Stimulated activated CD4-positive, alpha-beta T cell treated with anti-CD3 and anti-CD28 coated beads, Interleukin-4, amount 100 ng/mL, for 24 hours (primary cell): ENCODE measurements around the gene ADAMTSL3.

ENCODE experiments used
- DNase-seq: peaks from one replicate; pipeline ENCODE4 v3.0.0-alpha.2; 2020

Gene ADAMTSL3

GRCh38 chr15:83844742-83845141 lies 190.8 kb downstream of the ADAMTSL3 start:
- no peak for DNase-seq

- DNase-seq, result no peak
These were observed 191.3 kb downstream of the ADAMTSL3 start for GRCh38 chr15:83845230-83845629.

GRCh38 chr15:83846847-83847246 lies 192.9 kb downstream of the ADAMTSL3 start:
- no peak for DNase-seq

- DNase-seq, result no peak
These were observed 194.6 kb downstream of the ADAMTSL3 start for GRCh38 chr15:83848315-83849050.

- no peak for DNase-seq
These were observed 196.1 kb downstream of the ADAMTSL3 start for GRCh38 chr15:83850015-83850414.

GRCh38 chr15:83850501-83851245 lies 196.8 kb downstream of the ADAMTSL3 start:
- DNase-seq, result no peak

- no peak for DNase-seq
These were observed 199.3 kb downstream of the ADAMTSL3 start for GRCh38 chr15:83853232-83853631.

GRCh38 chr15:83854321-83854720 lies 200.4 kb downstream of the ADAMTSL3 start:
- no peak for DNase-seq

GRCh38 chr15:83854950-83855707 lies 201.2 kb downstream of the ADAMTSL3 start:
- DNase-seq, result no peak

- no peak for DNase-seq
These were observed 202.0 kb downstream of the ADAMTSL3 start for GRCh38 chr15:83855956-83856355.

- no peak for DNase-seq
These were observed 205.0 kb downstream of the ADAMTSL3 start for GRCh38 chr15:83858820-83859505.

GRCh38 chr15:83866692-83867091 lies 212.8 kb downstream of the ADAMTSL3 start:
- DNase-seq, result no peak

GRCh38 chr15:83869341-83869740 lies 215.4 kb downstream of the ADAMTSL3 start:
- DNase-seq, result no peak

- no peak for DNase-seq
These were observed 218.1 kb downstream of the ADAMTSL3 start for GRCh38 chr15:83871808-83872559.

GRCh38 chr15:83873966-83874365 lies 220.0 kb downstream of the ADAMTSL3 start:
- no peak for DNase-seq

GRCh38 chr15:83880529-83880928 lies 226.6 kb downstream of the ADAMTSL3 start:
- DNase-seq, result no peak

GRCh38 chr15:83881156-83881555 lies 227.2 kb downstream of the ADAMTSL3 start:
- DNase-seq, result no peak

GRCh38 chr15:83886321-83886720 lies 232.4 kb downstream of the ADAMTSL3 start:
- DNase-seq, result no peak

GRCh38 chr15:83887404-83887803 lies 233.5 kb downstream of the ADAMTSL3 start:
- DNase-seq, result no peak

GRCh38 chr15:83887961-83888360 lies 234.0 kb downstream of the ADAMTSL3 start:
- no peak for DNase-seq

GRCh38 chr15:83889995-83890394 lies 236.1 kb downstream of the ADAMTSL3 start:
- no peak for DNase-seq

- DNase-seq, result no peak
These were observed 236.7 kb downstream of the ADAMTSL3 start for GRCh38 chr15:83890587-83890986.
